Activated CD8-positive, alpha-beta memory T cell treated with anti-CD3 and anti-CD28 coated beads, Interleukin-2, amount 10 ng/mL, durations not matched to agents 7 days and 5 days (primary cell): ENCODE results near the gene SRXN1. TPM values are rescaled to one million over a fixed set of nuclear protein-coding genes. Genes with fewer than 3 reads are reported as not detected.
"Not testable (repeated sequence)": the region's sequence is repeated elsewhere in the genome, so short reads cannot be mapped to it uniquely, and the experiment has no call there.

Source experiments
- ATAC-seq: fragments of 150-1000 bp; cut with Tn5 transposase; one replicate; pipeline ENCODE4 v1.10.0; 2021; ENCODE audit warnings: moderate library complexity
- CTCF ChIA-PET: fragments of 350-600 bp; sonication (Branson Sonifier 250); formaldehyde crosslinking; loops from one replicate; lab custom pipeline; 2021; ENCODE audit warnings: antibody characterized with exemption; lab: Charles Lee
- DNase-seq: peaks from one replicate; pipeline ENCODE4 v3.0.0-alpha.2; 2020
- H3K27ac Mint-ChIP-seq: one replicate; pipeline ENCODE4 v1.8.0; 2021; ENCODE audit warnings: mild to moderate bottlenecking, mixed read lengths
- H3K27me3 Mint-ChIP-seq: one replicate; pipeline ENCODE4 v1.8.0; 2021; ENCODE audit warnings: mixed read lengths
- H3K36me3 Mint-ChIP-seq: one replicate; pipeline ENCODE4 v1.8.0; 2021; ENCODE audit warnings: mild to moderate bottlenecking, mixed read lengths
- H3K4me1 Mint-ChIP-seq: one replicate; pipeline ENCODE4 v1.8.0; 2021; ENCODE audit warnings: mixed read lengths
- H3K4me3 Mint-ChIP-seq: one replicate; pipeline ENCODE4 v1.8.0; 2021; ENCODE audit warnings: mild to moderate bottlenecking, moderate library complexity, mixed read lengths
- H3K9me3 Mint-ChIP-seq: one replicate; pipeline ENCODE4 v1.8.0; 2022; ENCODE audit warnings: low read depth, mixed read lengths
- total RNA-seq, 2 experiments: library from RNA; stranded (reverse); gene quantifications; one replicate each; pipeline ENCODE4 v1.2.3, GENCODE V29; 2021

The SRXN1 gene
- total RNA-seq: 10 to 100 TPM; 17.7 to 20.0 TPM

DNA sequence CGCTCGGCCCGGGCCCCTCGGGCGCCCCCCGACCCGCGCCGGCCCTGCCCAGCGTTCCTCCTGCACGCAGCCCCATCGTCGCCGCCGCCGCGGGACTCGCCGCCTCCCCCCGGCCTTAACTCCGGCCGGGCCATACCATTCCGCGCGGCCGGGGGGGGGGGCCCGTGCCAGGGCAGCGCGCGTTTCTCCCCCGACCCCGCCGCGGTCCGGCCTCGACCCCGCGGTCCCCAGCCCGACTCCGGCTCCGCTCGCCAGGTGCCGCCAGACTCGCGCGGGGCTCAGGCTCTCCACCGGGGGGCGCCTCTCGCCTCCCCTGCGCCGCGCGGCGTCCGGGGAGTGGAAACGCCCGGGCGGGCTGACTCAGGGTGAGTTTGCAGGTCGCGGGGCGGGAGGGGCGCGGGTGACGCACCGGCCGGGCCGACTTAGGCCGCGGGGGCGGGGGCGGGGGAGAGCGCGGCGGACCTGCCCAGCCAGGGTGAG lies at the start of gene SRXN1:
Gene SRXN1, minus strand, starts transcription at position 91 of the 480 bp plus-strand sequence. Its CDS starts 15 bp downstream, at position 76.
- ATAC-seq (peak; percentile 91), DNase-seq (peak; percentile 88)
- no peaks in the 10 kb centered on the region for H3K9me3 Mint-ChIP-seq
- H3K36me3 Mint-ChIP-seq: peaks cover 16% of the 10 kb centered on the region
- H3K27me3 Mint-ChIP-seq: peaks cover 15% of the 10 kb centered on the region
- peak within 1 kb of the TSS; percentile 85 for H3K27ac Mint-ChIP-seq
- H3K4me3 Mint-ChIP-seq: peak within 1 kb of the TSS; percentile 82
- peaks cover 26% of the 10 kb centered on the region for H3K4me1 Mint-ChIP-seq
- CTCF ChIA-PET: interaction anchor here (0.8 to 1.2 kb wide), 3 partner anchors 11 to 90 kb away, joined by 3 to 5 read pairs (median 3); no protein-coding TSS in a partner anchor

- DNase-seq (no peak), ATAC-seq (no peak)
- Mint-ChIP-seq H3K4me1 (no peaks in the 10 kb centered on the region), H3K27ac (no peak overlapping the region), H3K36me3 (no peaks in the 10 kb centered on the region), H3K9me3 (no peaks in the 10 kb centered on the region), H3K27me3 (peaks cover 3% of the 10 kb centered on the region), H3K4me3 (no peak overlapping the region)
- CTCF ChIA-PET: no interaction called here
Observed at GRCh38 chr20:701401-702129, 48.6 kb upstream of the SRXN1 start.

- H3K27ac Mint-ChIP-seq: no peak overlapping the region
- no peaks in the 10 kb centered on the region for H3K36me3 Mint-ChIP-seq
- H3K4me3 Mint-ChIP-seq: no peak overlapping the region
- CTCF ChIA-PET: interaction anchor here (0.7 kb wide), 1 partner anchor 513 kb away, joined by 4 read pairs; no protein-coding TSS in a partner anchor
- H3K27me3 Mint-ChIP-seq: peaks cover 3% of the 10 kb centered on the region
- H3K9me3 Mint-ChIP-seq: no peaks in the 10 kb centered on the region
- ATAC-seq (no peak), DNase-seq (no peak)
- H3K4me1 Mint-ChIP-seq: no peaks in the 10 kb centered on the region
Observed at GRCh38 chr20:699811-700338, 46.9 kb upstream of the SRXN1 start.

GRCh38 chr20:699342-699741 lies 46.3 kb upstream of the SRXN1 start:
- no peak overlapping the region for H3K27ac Mint-ChIP-seq
- H3K9me3 Mint-ChIP-seq: no peaks in the 10 kb centered on the region
- H3K4me1 Mint-ChIP-seq: no peaks in the 10 kb centered on the region
- ATAC-seq (no peak), DNase-seq (no peak)
- H3K36me3 Mint-ChIP-seq: no peaks in the 10 kb centered on the region
- peaks cover 3% of the 10 kb centered on the region for H3K27me3 Mint-ChIP-seq
- CTCF ChIA-PET: no interaction called here
- H3K4me3 Mint-ChIP-seq: no peak overlapping the region

- no peak overlapping the region for H3K27ac Mint-ChIP-seq
- H3K27me3 Mint-ChIP-seq: peaks cover 3% of the 10 kb centered on the region
- H3K9me3 Mint-ChIP-seq: no peaks in the 10 kb centered on the region
- CTCF ChIA-PET: no interaction called here
- H3K4me3 Mint-ChIP-seq: no peak overlapping the region
- ATAC-seq: no peak
- no peaks in the 10 kb centered on the region for H3K36me3 Mint-ChIP-seq
- DNase-seq: no peak
- no peaks in the 10 kb centered on the region for H3K4me1 Mint-ChIP-seq
Observed at GRCh38 chr20:698276-698675, 45.3 kb upstream of the SRXN1 start.

GRCh38 chr20:697826-698225 lies 44.8 kb upstream of the SRXN1 start:
- Mint-ChIP-seq H3K9me3 (no peaks in the 10 kb centered on the region), H3K36me3 (no peaks in the 10 kb centered on the region), H3K4me1 (no peaks in the 10 kb centered on the region), H3K27me3 (peaks cover 3% of the 10 kb centered on the region), H3K4me3 (no peak overlapping the region), H3K27ac (no peak overlapping the region)
- CTCF ChIA-PET: no interaction called here
- ATAC-seq (no peak), DNase-seq (no peak)

DNA sequence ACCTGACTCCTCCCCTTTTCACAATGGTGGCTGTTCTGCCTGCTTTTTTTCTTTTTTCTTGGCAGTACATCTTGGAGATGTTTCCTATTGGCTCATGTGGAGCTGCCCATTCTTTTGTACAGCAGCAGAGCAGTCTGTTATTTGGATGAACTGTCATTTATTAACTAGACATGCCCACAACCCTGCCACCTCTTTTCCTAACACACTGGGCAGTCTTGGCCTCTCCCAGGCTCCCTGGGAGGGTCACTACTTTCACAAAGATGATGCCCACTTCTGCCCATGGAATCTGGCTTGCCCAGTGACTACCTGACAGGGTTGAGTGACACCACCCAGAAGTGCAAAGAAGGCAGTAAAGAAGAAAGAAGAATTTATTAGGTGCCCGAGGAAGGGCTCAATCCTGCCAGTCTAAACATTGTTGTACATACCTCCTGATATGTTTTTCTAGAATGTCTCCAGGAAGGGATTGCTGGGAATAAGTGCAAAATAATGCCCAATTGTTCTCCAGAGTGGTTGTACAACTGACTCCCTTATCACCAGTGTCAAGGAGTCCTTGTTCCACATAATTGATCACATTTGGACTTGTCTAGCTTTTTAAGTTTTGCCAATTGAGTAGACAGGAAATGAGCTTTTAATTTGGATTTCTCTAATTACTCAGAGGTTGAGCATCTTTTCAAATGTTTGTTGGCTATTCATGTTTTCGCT lies 42.3 kb upstream of the SRXN1 start:
- CTCF ChIA-PET: no interaction called here

GRCh38 chr20:694496-694895 lies 41.5 kb upstream of the SRXN1 start:
- H3K4me1 Mint-ChIP-seq: no peaks in the 10 kb centered on the region
- no peak overlapping the region for H3K27ac Mint-ChIP-seq
- no peak overlapping the region for H3K4me3 Mint-ChIP-seq
- CTCF ChIA-PET: no interaction called here
- ATAC-seq (no peak), DNase-seq (no peak)
- no peaks in the 10 kb centered on the region for H3K9me3 Mint-ChIP-seq
- peaks cover 11% of the 10 kb centered on the region for H3K27me3 Mint-ChIP-seq
- H3K36me3 Mint-ChIP-seq: no peaks in the 10 kb centered on the region

More for the DNA sequence above, 42.3 kb upstream of the SRXN1 start:
- DNase-seq: no peak
- ATAC-seq: no peak
- H3K36me3 Mint-ChIP-seq: no peaks in the 10 kb centered on the region
- no peak overlapping the region for H3K27ac Mint-ChIP-seq
- no peak overlapping the region for H3K4me3 Mint-ChIP-seq
- H3K27me3 Mint-ChIP-seq: peaks cover 11% of the 10 kb centered on the region
- H3K9me3 Mint-ChIP-seq: no peaks in the 10 kb centered on the region
- no peaks in the 10 kb centered on the region for H3K4me1 Mint-ChIP-seq

DNA sequence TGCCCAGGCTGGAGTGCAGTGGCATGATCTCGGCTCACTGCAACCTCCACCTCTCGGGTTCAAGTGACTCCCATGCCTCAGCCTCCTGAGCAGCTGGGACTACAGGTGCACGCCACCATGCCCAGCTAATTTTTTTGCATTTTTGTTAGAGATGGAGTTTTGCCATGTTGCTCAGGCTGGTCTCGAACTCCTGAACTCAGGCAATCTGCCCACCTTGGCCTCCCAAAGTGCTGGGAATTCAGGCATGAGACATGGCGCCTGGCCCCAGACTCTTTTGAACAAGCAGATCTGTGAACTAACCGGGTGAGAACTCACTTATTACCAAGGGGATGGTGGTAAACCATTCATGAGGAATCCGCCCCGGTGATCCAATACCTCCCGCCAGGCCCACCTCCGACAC lies 40.8 kb upstream of the SRXN1 start:
- H3K4me1 Mint-ChIP-seq, ATAC-seq, CTCF ChIA-PET, H3K4me3 Mint-ChIP-seq, H3K9me3 Mint-ChIP-seq, H3K27ac Mint-ChIP-seq, H3K36me3 Mint-ChIP-seq, DNase-seq: not testable (repeated sequence)
- peaks cover 11% of the 10 kb centered on the region for H3K27me3 Mint-ChIP-seq

GRCh38 chr20:692044-692443 lies 39.0 kb upstream of the SRXN1 start:
- Mint-ChIP-seq H3K4me1 (no peaks in the 10 kb centered on the region), H3K4me3 (no peak overlapping the region), H3K27ac (no peak overlapping the region), H3K36me3 (no peaks in the 10 kb centered on the region), H3K27me3 (peaks cover 17% of the 10 kb centered on the region), H3K9me3 (no peaks in the 10 kb centered on the region)
- DNase-seq (no peak), ATAC-seq (no peak)
- CTCF ChIA-PET: no interaction called here

DNA sequence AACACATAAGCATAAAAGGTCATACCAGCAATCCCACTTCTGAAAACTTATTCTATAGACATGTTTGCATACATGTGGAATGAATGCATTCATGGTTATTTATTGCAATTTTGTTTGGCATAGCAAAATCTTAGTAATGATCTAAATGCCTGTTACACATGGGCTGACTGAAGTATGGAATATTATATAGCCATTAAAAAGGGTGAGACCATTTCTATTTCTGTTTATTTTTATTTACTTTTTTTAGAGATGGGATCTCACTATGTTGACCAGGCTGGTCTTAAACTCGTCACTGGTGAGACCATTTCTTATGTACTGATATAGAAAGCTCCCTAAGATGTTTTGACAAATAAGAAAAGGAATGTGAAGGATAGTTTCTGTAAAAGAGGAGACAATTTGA lies 36.9 kb upstream of the SRXN1 start:
- Mint-ChIP-seq H3K9me3 (no peaks in the 10 kb centered on the region), H3K27ac (no peak overlapping the region), H3K36me3 (no peaks in the 10 kb centered on the region), H3K4me3 (no peak overlapping the region), H3K27me3 (peaks cover 15% of the 10 kb centered on the region), H3K4me1 (no peaks in the 10 kb centered on the region)
- DNase-seq (no peak), ATAC-seq (no peak)
- CTCF ChIA-PET: interaction anchor here (0.9 kb wide), 1 partner anchor 23 kb away, joined by 3 read pairs; no protein-coding TSS in a partner anchor

GRCh38 chr20:689348-689747 lies 36.3 kb upstream of the SRXN1 start:
- CTCF ChIA-PET: no interaction called here
- H3K27ac Mint-ChIP-seq: no peak overlapping the region
- no peaks in the 10 kb centered on the region for H3K36me3 Mint-ChIP-seq
- H3K27me3 Mint-ChIP-seq: peaks cover 15% of the 10 kb centered on the region
- no peaks in the 10 kb centered on the region for H3K9me3 Mint-ChIP-seq
- no peaks in the 10 kb centered on the region for H3K4me1 Mint-ChIP-seq
- H3K4me3 Mint-ChIP-seq: no peak overlapping the region
- DNase-seq (no peak), ATAC-seq (no peak)

GRCh38 chr20:688809-689212 lies 35.8 kb upstream of the SRXN1 start:
- DNase-seq (no peak), ATAC-seq (no peak)
- peaks cover 15% of the 10 kb centered on the region for H3K27me3 Mint-ChIP-seq
- no peaks in the 10 kb centered on the region for H3K36me3 Mint-ChIP-seq
- CTCF ChIA-PET: no interaction called here
- H3K27ac Mint-ChIP-seq: no peak overlapping the region
- no peak overlapping the region for H3K4me3 Mint-ChIP-seq
- H3K9me3 Mint-ChIP-seq: no peaks in the 10 kb centered on the region
- H3K4me1 Mint-ChIP-seq: no peaks in the 10 kb centered on the region
